ENCODE data around the gene MGP. TPM values are rescaled to one million over a fixed set of nuclear protein-coding genes. Genes with fewer than 3 reads are reported as not detected.

MGP gene
- total RNA-seq, 6 donors from 2014 or later, result 47.1 to 660 (median 286) TPM

GRCh38 chr12:14931359-14931758 is 45.7 kb upstream of the MGP start:
- Histone ChIP-seq H3K4me3 (no peak overlapping the region), H3K27ac (peak overlapping the region in 1 of 4 donors; percentile 36), H3K9me3 (no peaks in the 10 kb centered on the region), H3K36me3 (no peaks in the 10 kb centered on the region), H3K27me3 (no peaks in the 10 kb centered on the region), H3K4me1 (peaks cover 3 to 23% (median 5%) of the 10 kb centered on the region in 4 donors)
- DNase-seq (no peak), ATAC-seq (ENCODE audit: low FRiP score in 2 of 2) (no peak)
- no peak for TF ChIP-seq CTCF (IDR thresholded peaks at IDR 0.05)
- TF ChIP-seq POLR2AphosphoS5 (IDR thresholded peaks at IDR 0.05), result no peak
- no peak for TF ChIP-seq POLR2A (IDR thresholded peaks at IDR 0.05)
- no peak for TF ChIP-seq EP300 (IDR thresholded peaks at IDR 0.05)
- WGBS, 2 donors, result 77% methylated on average over 4 of the region's 4 CpGs

- no peak for TF ChIP-seq POLR2A (IDR thresholded peaks at IDR 0.05)
- no peak for TF ChIP-seq EP300 (IDR thresholded peaks at IDR 0.05)
- peak overlapping the region in 2 of 4 donors; percentile 5 to 61 for H3K27ac ChIP-seq
Measured at GRCh38 chr12:14930299-14930698, 44.6 kb upstream of the MGP start.

GRCh38 chr12:14928931-14929330 is 43.3 kb upstream of the MGP start:
- DNase-seq (peak in 1 of 2 donors; percentile 38), ATAC-seq (ENCODE audit: low FRiP score in 2 of 2) (peak; percentile 59 to 85)
- TF ChIP-seq EP300 (IDR thresholded peaks at IDR 0.05) (peak; percentile 59 to 95 (median 78)), POLR2AphosphoS5 (IDR thresholded peaks at IDR 0.05) (peak in 1 of 2 donors; percentile 81), POLR2A (IDR thresholded peaks at IDR 0.05) (peak in 1 of 4 donors; percentile 20), CTCF (IDR thresholded peaks at IDR 0.05) (no peak)
- peaks cover 3 to 23% (median 5%) of the 10 kb centered on the region in 4 donors for H3K4me1 ChIP-seq
- H3K36me3 ChIP-seq, result no peaks in the 10 kb centered on the region
- 49 to 53% methylated on average over 4 of the region's 4 CpGs for WGBS, 2 donors
- H3K4me3 ChIP-seq, result peak overlapping the region in 2 of 4 donors; percentile 6 to 9
- H3K27me3 ChIP-seq, result no peaks in the 10 kb centered on the region
- no peaks in the 10 kb centered on the region for H3K9me3 ChIP-seq
- peak overlapping the region in 3 of 4 donors; percentile 14 to 61 (median 60) for H3K27ac ChIP-seq

More at GRCh38 chr12:14930299-14930698, 44.6 kb upstream of the MGP start:
- H3K27me3 ChIP-seq, result no peaks in the 10 kb centered on the region
- H3K4me3 ChIP-seq, result no peak overlapping the region
- DNase-seq (no peak), ATAC-seq (ENCODE audit: low FRiP score in 2 of 2) (no peak)
- peaks cover 3 to 23% (median 5%) of the 10 kb centered on the region in 4 donors for H3K4me1 ChIP-seq
- H3K9me3 ChIP-seq, result no peaks in the 10 kb centered on the region
- H3K36me3 ChIP-seq, result no peaks in the 10 kb centered on the region

- TF ChIP-seq POLR2AphosphoS5 (IDR thresholded peaks at IDR 0.05), result no peak
- TF ChIP-seq EP300 (IDR thresholded peaks at IDR 0.05), result no peak
- TF ChIP-seq POLR2A (IDR thresholded peaks at IDR 0.05), result no peak
- TF ChIP-seq CTCF (IDR thresholded peaks at IDR 0.05), result no peak
- Histone ChIP-seq H3K27me3 (no peaks in the 10 kb centered on the region), H3K27ac (no peak overlapping the region), H3K4me3 (no peak overlapping the region), H3K36me3 (no peaks in the 10 kb centered on the region), H3K4me1 (peaks cover 3 to 23% (median 5%) of the 10 kb centered on the region in 4 donors), H3K9me3 (no peaks in the 10 kb centered on the region)
- DNase-seq (no peak), ATAC-seq (ENCODE audit: low FRiP score in 2 of 2) (no peak)
- WGBS, 2 donors, result 83 to 91% methylated on average over 3 of the region's 3 CpGs
Measured at GRCh38 chr12:14927267-14927666, 41.6 kb upstream of the MGP start.

GRCh38 chr12:14924541-14924940 is 38.9 kb upstream of the MGP start:
- DNase-seq (no peak), ATAC-seq (ENCODE audit: low FRiP score in 2 of 2) (no peak)
- no peaks in the 10 kb centered on the region for H3K9me3 ChIP-seq
- no peak overlapping the region for H3K4me3 ChIP-seq
- WGBS, 2 donors, result 90 to 99% methylated on average over 3 of the region's 3 CpGs
- no peak overlapping the region for H3K27ac ChIP-seq
- H3K27me3 ChIP-seq, result no peaks in the 10 kb centered on the region
- H3K4me1 ChIP-seq, result peaks cover 0 to 9% (median under 1%) of the 10 kb centered on the region in 4 donors
- TF ChIP-seq POLR2A (IDR thresholded peaks at IDR 0.05) (no peak), CTCF (IDR thresholded peaks at IDR 0.05) (no peak), EP300 (IDR thresholded peaks at IDR 0.05) (no peak), POLR2AphosphoS5 (IDR thresholded peaks at IDR 0.05) (no peak)
- no peaks in the 10 kb centered on the region for H3K36me3 ChIP-seq
